WERI-Rb-1 (cell line): ENCODE results near the gene WASF1.

Experiments used
- DNase-seq: peaks from one replicate; pipeline ENCODE4 v3.0.0-alpha.2; 2020
- H3K27ac ChIP-seq: fragments of 250-450 bp; sonication (Bioruptor Pico); 2 replicates; pipeline ENCODE4 v1.5.1; 2020; ENCODE audit warnings: mild to moderate bottlenecking, moderate library complexity
- H3K27me3 ChIP-seq: fragments of 250-450 bp; sonication (Bioruptor Pico); 2 replicates; pipeline ENCODE4 v1.5.1; 2021; ENCODE audit warnings: mild to moderate bottlenecking, low read depth, moderate library complexity; ENCODE audit not compliant: insufficient read depth, severe bottlenecking
- H3K36me3 ChIP-seq: fragments of 250-450 bp; sonication (Bioruptor Pico); 2 replicates; pipeline ENCODE4 v1.5.1; 2020; ENCODE audit warnings: mild to moderate bottlenecking, moderate library complexity
- H3K4me3 ChIP-seq: 2 replicates; pipeline ENCODE4 v1.5.1; 2011; ENCODE audit warnings: low read depth, mild to moderate bottlenecking, control low read depth, low read length
- H3K9me3 ChIP-seq: fragments of 250-450 bp; sonication (Bioruptor Pico); 2 replicates; pipeline ENCODE4 v1.5.1; 2021; ENCODE audit warnings: mild to moderate bottlenecking, moderate library complexity; ENCODE audit not compliant: severe bottlenecking
- TF ChIP-seq, protein P1 (sequence below): IDR thresholded peaks from 2 replicates; pipeline ENCODE4 v1.5.1; 2011; ENCODE audit warnings: low read depth, mild to moderate bottlenecking, control low read depth, inconsistent platforms, low read length

Gene WASF1

DNA sequence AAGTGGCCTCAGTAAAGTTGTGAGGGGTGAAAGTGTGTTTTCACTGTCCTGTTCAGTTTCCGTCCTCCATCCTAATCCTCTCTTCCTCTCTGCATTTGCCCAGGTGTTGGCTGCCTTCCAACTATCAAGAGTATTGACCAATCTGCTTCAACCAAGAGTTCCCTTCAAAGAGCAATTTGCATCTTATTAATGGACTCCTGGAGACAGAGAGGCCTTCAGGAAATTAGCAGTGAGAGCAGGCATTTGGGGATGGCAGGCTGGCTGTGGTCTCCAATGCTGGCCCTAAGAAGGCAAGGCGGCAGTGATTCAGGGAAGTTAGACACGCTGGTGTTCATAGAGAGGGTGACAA, 124.1 kb downstream of the WASF1 start:
- no peaks in the 10 kb centered on the region for H3K27me3 ChIP-seq
- H3K27ac ChIP-seq, result no peak overlapping the region
- H3K9me3 ChIP-seq, result no peaks in the 10 kb centered on the region
- H3K4me3 ChIP-seq, result no peak overlapping the region
- DNase-seq, result no peak
- no peaks in the 10 kb centered on the region for H3K36me3 ChIP-seq
- TF ChIP-seq, protein P1, sequence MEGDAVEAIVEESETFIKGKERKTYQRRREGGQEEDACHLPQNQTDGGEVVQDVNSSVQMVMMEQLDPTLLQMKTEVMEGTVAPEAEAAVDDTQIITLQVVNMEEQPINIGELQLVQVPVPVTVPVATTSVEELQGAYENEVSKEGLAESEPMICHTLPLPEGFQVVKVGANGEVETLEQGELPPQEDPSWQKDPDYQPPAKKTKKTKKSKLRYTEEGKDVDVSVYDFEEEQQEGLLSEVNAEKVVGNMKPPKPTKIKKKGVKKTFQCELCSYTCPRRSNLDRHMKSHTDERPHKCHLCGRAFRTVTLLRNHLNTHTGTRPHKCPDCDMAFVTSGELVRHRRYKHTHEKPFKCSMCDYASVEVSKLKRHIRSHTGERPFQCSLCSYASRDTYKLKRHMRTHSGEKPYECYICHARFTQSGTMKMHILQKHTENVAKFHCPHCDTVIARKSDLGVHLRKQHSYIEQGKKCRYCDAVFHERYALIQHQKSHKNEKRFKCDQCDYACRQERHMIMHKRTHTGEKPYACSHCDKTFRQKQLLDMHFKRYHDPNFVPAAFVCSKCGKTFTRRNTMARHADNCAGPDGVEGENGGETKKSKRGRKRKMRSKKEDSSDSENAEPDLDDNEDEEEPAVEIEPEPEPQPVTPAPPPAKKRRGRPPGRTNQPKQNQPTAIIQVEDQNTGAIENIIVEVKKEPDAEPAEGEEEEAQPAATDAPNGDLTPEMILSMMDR, result no peak

DNA sequence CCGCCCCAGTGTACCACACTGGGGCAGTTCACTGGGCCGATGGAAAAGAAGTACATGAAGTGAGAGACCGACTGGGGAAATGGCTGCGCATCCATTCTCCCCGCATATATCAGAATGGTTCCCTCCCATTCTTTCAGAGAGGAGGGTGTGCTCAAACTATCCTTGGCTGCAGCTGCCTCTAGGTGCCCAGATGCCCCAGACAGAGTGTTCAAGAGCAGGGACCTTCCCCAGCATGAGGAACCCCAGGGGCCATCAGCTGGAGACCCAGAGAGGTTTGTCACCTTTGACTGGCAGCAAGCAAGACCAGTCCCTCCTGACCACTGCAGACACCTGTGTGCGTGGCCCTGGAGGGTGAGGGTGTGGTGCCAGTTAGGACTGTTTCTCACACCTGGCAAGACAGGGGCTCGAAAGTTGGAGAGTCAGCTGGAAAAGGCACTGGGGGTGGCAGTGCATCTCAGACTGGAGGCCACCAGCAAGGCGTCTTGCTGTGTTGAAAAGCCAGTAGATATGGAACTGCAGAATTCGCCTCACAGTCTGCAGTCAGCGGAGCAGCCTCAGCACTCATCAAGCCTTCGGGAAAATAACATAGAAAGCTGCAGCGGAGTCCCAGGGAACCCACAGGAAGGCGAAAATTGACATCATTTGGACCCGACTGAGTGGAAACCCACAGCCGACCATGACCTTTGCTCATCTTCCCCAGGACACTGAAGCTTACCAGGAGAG, 124.6 kb downstream of the WASF1 start:
- Histone ChIP-seq H3K9me3 (no peaks in the 10 kb centered on the region), H3K4me3 (no peak overlapping the region), H3K27ac (no peak overlapping the region), H3K27me3 (no peaks in the 10 kb centered on the region), H3K36me3 (no peaks in the 10 kb centered on the region)
- no peak for DNase-seq
- TF ChIP-seq, protein P1, result no peak

DNA sequence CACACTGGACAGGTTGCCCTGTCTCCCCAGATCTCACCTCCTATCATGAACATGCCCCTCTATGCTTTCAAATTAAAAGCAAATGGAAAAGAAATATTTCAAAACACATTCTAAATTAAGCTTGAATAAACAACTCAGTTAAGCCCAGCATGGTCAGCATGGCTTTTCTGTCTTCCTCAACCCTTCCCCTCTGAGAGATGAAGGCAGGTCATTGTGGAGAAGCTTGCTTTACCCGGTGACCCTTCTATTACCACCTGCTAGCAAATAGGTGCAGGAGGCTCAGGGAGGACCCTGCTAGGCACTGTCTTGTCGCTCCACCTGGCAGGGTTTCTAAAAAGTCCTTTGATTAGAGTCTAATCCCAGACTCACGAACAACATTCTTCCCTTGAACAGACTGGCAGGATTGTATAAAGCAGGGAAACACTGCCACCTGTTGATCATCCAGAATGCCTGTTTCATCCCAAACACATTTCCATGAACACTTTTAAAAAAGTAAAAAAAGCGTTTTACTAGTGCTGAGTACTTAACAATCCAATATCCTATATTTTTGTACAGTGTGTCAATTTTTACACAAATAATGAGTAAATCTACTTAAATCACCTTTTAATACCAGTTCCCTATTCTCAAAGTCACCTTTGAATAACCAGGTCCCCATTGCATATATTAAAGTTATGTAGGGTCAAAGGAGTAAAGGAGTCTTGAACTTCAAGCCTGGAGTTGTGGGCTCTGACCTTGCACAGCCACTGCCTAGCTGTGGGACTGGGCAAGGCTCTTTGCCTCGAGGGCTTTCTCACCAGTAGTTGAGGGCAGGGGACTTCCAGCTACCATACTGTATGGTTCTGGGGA, 125.9 kb downstream of the WASF1 start:
- Histone ChIP-seq H3K9me3 (no peaks in the 10 kb centered on the region), H3K4me3 (no peak overlapping the region), H3K27me3 (no peaks in the 10 kb centered on the region), H3K27ac (no peak overlapping the region), H3K36me3 (no peaks in the 10 kb centered on the region)
- DNase-seq, result peak; percentile 25
- TF ChIP-seq, protein P1, result peak; percentile 63

DNA sequence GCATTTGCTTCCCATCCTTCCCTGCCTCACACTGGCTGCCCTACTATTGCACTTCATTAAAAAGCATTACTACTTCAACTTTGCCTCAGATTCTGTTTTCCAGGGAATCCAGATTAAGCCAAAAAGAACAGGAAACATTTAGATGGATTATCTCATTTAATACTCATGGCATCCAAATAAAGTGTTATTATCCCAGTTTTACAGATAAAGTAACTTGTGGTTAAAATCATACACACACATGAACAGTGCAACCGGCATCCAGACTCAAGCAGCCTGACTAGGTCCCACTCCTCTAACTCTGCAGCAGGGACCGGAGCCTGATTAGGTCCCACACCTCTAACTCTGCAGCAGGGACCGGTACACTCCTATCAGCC, 129.0 kb downstream of the WASF1 start:
- no peaks in the 10 kb centered on the region for H3K27me3 ChIP-seq
- DNase-seq, result no peak
- no peak overlapping the region for H3K27ac ChIP-seq
- no peak overlapping the region for H3K4me3 ChIP-seq
- H3K9me3 ChIP-seq, result no peaks in the 10 kb centered on the region
- TF ChIP-seq, protein P1, result no peak
- H3K36me3 ChIP-seq, result no peaks in the 10 kb centered on the region
